ENCODE results near the gene FHIT.

The FHIT gene

DNA sequence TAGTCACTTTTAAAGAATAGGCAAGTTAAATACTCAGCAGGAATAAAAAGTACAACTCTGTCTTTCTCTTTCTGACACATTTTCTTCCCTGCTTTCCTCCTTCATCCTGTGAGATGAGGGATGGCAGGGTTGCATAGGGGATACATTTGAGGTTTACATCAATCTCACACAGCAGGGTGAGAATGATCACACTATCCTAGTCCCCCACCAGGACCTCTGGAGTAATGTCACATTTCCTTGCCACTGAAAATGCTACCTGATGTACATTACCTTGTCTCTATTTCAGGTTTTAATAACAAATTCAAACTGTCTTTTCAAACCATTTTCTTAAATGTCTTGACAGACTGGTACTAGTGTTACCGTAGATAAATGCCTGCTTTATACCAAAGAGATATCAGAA is 816.9 kb downstream of the FHIT start:
- no peak for DNase-seq

- no peak for DNase-seq
Measured at GRCh38 chr3:60431599-60431958, 819.7 kb downstream of the FHIT start.

- DNase-seq, result no peak
Measured at GRCh38 chr3:60430205-60430604, 821.0 kb downstream of the FHIT start.

DNA sequence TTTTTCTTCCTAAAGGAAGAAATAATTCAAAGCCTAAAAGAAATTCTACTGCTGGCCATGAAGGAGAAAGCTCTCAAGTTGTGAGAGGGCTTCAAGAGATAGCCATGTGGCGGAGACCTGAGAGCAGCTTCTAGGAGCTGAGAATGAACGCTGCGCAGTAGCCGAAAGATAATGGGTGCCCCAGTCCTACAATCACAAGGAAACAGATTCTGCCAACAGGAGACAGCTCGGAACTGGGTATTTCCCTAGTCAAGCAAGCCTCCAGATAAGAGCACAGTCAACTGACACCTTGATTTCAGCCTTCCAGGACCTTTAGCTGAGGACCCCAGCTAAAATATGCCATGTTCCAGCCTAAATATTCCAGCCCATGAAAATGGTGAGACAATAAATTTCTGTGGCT is 824.1 kb downstream of the FHIT start:
- no peak for DNase-seq

DNA sequence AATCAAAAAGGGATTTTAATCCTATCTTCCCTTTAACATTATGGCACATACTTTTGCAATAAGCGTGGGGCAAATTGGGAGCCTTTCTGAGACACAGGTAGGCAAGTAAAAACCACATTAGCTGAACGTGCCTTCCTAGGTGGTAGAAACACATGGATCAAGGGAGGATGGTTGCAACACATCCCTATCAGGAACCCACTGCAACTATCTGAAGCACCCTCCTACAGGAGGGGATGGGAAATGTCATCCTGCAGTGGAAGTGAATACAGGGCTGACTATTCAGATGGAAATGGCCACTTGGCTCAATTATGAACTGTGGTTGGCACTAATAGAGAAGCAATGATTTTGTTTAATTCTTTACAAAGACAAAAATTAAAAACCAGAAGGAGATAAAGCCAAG is 826.3 kb downstream of the FHIT start:
- no peak for DNase-seq

GRCh38 chr3:60424034-60424433 is 827.2 kb downstream of the FHIT start:
- no peak for DNase-seq

DNA sequence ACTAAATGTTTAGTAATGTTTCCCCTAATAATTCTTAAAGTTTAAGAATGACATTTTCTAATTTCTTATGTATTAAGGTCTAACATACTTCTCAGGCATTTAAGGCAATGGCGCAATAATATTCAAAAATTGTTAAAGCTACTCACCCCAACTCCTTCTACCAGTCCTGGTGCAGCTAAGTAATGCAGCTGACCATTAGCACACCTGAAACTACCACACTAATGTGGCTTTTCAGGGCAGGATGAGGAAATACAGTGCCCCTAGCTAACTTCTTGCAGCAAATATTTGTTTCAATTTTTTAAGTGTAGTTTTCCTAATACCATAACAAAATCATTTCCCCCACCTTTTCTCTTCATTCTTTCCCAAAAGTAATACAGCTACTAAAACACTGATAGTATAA is 827.7 kb downstream of the FHIT start:
- DNase-seq, result no peak

DNA sequence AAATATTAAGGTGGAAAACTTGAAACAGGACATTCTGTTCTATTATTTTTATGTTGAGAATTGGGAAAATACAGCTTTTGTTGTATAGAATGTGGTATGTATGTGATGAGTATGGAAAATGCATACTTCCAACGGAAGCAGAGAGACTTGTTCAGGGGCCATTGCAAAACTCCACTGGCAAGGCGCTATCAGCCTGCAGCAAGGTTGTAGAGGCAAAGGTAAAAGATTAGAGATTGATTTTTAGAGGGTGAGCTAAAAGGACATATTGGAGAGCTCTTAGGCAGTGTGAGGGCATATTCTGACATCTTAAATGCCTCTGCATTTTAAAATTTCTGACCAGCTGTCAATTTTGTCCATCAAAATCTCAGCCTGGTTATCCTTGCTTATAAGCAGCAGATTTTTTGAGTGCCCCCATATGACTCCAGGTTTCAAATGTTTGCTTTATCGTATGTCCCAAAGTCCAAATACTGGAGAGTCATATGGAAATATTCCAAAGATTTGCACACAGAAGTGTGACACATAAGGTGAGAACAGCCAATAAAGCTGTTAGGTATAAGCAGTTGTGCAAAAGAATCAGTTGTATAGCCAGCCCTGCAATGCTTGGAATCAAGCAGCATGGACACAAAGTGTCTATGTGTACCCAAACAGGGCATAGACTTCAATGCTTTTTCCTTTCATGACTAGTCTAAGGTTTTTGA is 829.4 kb downstream of the FHIT start:
- DNase-seq, result no peak

DNA sequence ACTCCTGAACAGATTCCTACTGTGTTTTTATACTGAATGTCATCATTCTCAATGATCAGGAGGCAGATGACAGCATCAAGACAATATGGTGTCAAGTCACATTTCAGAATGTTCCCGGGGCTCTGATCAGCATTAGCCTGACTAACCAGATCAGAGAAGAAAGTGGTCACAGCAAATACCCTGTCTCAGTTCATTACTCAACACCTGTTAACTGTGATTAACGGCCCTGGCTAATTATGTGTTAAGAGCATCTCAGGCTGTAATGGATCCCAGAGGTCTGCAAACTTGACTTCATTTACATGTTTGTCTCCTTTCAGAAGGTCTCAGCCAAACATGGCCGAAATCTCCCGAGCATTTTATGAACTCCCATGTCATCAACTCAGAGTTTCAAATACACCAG is 833.7 kb downstream of the FHIT start:
- no peak for DNase-seq

GRCh38 chr3:60414011-60414410 is 837.2 kb downstream of the FHIT start:
- DNase-seq, result no peak

DNA sequence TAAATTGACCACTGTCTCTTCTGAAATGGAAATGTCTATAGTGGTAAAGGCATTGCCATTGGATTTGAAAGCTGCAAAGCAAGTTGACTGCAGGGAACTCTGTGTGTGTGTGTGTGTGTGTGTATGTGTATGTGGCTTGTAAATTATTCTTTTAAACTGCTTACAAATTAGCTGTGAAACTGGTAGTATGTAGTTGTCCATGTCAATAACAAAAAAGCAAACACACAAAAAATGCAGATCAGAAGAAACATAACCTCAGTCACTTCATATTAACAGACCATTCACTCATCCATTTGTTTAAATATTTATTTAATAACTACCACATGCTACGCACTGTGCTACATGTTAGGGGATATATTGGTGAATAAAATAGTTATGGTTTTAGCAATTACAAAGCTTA is 837.7 kb downstream of the FHIT start:
- no peak for DNase-seq

GRCh38 chr3:60403866-60404265 is 847.4 kb downstream of the FHIT start:
- DNase-seq, result no peak

DNA sequence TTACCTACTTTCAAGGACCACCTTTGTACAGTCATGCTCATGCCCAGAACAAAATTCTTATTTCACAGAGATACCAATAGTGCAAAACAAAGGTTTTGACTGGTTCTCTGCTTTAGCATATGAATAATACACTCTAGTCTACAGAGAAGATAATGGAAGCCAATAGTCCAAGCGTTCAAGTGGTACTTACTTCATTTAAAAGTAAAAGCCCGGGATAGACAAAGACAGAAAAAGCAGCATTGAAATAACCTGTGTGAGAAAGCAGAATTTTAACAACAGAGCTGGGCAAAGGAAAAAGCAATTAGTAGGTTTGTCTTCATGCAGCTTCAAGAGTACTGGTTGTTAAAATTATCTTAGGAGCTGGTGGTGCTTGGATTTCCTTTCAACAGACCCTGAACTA is 848.3 kb downstream of the FHIT start:
- no peak for DNase-seq

DNA sequence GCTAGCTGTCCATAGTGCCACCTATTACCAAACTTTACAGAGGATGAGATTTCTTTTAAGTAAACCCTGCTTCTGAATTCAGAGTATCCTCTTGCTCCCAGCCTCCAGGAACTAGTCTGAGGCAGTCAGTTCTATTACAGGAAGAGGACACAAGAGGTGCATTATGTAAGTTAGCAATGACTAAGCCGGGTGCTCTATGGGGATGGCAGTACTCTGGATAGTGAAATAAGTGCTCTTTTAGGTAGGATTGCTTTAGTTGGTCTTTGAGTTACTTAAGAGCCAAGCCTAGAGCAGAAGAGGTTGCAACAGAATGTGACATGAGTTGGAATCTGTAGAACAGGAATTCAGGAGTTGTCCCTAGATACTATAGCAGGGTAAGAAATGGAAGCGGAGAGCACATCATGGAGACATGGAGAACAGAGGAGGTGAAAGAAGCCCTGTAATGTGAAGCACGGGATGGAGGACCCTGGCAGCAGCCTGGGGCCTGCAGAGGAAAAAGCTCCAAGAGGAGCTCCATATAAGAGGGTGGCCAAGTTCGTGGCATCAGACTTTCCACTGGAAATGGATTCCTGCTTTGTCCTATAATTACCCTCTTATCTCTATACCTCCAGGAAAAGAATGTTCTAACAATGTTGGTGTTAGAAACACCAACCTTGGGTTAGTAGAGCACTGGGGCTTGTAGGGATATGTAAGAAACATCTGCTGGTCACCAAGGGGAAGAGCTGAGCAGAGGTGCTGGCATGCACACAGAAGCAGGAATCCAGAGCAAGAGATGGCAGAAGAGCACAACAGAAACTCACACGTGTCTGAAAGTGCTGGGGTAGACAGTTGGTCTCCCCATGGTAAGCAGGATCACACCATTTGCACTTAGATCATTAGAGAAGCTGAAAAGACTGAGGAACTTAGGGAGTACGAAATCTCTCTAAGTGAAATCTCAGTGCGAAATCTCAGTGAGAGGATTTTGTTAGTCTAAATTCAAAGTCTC is 851.1 kb downstream of the FHIT start:
- no peak for DNase-seq

GRCh38 chr3:60399292-60399691 is 852.0 kb downstream of the FHIT start:
- DNase-seq, result no peak

DNA sequence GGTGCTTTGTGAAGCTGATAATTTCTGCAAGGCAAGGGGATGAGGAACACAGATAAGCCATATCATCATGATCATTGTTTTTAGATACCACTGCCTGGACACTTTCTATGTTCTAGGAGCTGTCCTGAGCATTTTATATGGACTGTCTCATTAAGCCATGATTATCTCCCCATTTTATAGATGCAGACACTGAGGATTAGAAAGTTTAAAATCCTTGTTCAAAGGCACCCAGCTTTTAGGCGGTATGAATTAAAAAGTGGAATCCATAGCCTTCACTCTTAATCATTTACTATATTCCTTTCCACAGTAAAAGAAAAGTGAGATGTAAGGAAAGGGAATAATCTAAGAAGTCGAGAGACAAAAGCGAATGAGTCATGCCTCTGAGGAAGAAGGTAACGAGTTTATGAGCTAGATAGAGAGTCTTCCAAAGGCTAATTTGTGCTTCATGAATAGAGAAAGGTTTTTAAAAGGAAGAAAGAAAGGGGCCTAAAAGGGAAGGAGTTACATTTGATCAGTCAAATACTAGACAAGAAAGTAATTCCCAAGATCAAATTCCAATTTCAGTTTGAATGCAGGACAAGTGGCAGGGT is 856.0 kb downstream of the FHIT start:
- DNase-seq, result no peak

- DNase-seq, result no peak
Measured at GRCh38 chr3:60393946-60394345, 857.3 kb downstream of the FHIT start.

- no peak for DNase-seq
Measured at GRCh38 chr3:60392501-60392900, 858.8 kb downstream of the FHIT start.

DNA sequence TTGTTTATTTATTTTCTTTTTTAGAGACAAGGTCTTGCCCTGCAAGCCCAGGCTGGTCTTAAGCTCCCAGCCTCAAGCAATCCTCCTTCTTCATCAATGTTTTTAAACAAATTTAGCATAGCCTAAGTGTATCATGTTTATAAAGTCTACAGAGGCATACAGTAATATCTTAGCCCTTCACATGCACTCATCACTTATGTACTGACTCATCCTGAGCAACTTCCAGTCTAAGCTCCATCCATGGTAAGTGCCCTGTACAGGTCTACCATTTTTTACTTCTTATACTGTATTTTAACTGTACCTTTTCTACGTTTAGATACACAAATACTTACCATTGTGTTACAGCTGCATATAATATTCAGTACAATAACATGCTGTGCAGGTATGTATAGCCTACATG is 860.0 kb downstream of the FHIT start:
- no peak for DNase-seq

GRCh38 chr3:60388731-60389130 is 862.5 kb downstream of the FHIT start:
- no peak for DNase-seq

- no peak for DNase-seq
Measured at GRCh38 chr3:60386306-60386705, 864.9 kb downstream of the FHIT start.

- DNase-seq, result no peak
Measured at GRCh38 chr3:60384341-60384740, 866.9 kb downstream of the FHIT start.

GRCh38 chr3:60383345-60383744 is 867.9 kb downstream of the FHIT start:
- no peak for DNase-seq

GRCh38 chr3:60366486-60366885 is 884.8 kb downstream of the FHIT start:
- DNase-seq, result no peak
